NCI-H128 (cell line): Measurements from ENCODE around the gene C16orf92.

Source experiments
- DNase-seq: peaks from one replicate; lab custom pipeline; 2025; ENCODE audit not compliant: unreplicated experiment; lab: John Stamatoyannopoulos, UW

The C16orf92 gene, protein sequence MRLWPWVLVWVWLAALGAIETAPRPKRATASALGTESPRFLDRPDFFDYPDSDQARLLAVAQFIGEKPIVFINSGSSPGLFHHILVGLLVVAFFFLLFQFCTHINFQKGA

DNA sequence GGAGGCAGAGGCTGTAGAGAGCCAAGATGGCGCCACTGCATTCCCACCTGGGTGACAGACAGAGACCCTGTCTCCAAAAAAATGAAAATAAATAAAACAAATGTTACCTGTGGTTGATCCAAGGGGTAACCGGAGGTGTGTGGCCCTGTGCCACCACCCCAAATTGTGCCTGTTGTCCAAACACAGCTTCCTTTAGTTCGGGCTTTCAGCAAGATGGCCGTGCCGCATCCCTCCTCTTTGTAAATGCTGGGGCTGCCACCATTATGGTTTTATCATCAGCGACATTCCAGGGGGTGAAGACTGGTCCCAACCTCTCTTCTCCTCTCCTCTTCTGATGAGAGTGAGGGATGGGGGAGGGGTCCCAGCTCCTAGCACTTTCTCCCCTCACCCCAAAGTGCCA is at the start of gene C16orf92:
Gene C16orf92 (plus strand): TSS at position 312 of the 400 bp plus-strand sequence. CDS start 143 bp downstream, outside the sequence.
- no peak for DNase-seq

DNA sequence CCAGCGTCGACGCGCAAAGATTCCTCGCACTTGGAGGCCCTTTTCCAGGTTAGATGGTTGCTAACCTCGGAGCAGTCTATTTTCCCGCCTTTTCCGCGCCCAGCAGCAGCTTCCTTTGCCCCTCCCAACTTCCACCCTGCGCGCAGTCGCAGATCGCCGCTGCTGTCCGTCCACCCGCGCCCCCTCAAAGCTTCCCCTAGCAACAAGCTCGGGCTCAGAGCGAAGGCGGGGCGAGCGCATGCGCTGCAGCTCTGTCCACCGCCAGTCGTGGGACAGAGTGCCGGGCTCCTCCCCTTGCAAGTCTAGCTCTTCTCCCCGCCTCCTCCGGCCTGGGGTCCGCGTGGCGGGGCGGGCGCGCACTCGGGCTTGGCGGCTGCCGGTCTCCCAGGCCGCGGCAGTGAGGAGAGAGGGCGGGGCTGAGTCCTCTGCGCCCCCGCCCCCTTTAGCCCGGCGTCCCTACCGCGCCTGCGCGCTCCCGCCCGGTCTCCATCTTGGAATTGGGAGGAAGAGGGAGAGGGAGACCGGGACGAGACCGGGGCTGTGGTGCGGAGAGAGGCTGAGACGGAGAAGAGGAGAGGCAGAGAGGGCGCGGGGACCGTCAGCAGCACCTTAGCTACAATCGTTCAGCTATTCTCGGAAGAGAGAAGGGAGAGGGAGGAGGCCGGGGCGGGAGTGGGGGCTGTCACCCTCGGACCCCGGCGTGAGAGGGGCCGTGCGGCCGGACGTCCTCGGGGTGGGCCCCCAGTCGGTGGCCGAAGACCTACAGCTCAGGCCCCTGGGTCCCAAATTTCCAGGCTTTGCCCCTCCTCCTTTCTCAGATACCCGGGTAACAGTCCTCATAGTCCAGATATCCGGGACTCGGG is 49.4 kb upstream of the C16orf92 start, which contains the start of gene TAOK2:
Gene TAOK2 (plus strand): TSS at position 485 of the 863 bp plus-strand sequence. CDS start 3,905 bp downstream, outside the sequence.
- peak; percentile 88 for DNase-seq

DNA sequence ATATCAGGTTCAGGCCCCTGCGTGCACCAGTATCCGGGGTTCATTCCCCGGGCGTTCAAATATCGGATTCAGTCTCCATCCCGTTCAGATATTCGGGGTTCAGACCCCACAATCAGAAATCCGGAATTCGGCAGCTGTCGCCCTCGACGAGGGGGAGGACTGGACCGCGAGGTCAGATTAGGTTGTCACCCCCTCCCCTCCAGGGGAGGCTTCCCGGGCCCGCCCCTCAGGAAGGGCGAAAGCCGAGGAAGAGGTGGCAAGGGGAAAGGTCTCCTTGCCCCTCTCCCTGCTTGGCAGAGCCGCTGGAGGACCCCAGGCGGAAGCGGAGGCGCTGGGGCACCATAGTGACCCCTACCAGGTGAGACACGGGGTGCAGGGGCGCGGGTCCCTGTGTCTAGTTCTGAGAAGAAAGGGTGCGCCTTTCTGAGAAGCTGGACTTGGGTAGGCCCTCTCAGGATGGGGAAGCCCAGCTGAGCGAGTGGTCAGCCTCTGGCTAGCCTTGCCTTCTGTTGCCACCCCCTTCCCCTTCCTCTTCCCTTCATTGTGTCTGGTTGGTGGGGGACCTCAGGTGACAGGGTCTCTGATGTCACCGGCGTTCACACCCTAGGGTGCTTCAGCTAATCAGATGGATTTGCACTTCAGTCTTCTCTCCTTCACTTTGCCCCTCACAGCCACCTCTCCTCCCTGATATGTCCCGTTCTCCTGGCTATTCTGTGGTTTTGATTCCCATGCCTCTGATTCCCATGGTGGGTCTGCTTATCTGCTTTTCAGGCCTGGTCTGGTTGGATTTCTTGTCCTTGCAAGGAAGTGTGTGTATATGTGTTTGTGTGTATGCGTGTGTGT is 48.5 kb upstream of the C16orf92 start:
- DNase-seq = no peak

DNA sequence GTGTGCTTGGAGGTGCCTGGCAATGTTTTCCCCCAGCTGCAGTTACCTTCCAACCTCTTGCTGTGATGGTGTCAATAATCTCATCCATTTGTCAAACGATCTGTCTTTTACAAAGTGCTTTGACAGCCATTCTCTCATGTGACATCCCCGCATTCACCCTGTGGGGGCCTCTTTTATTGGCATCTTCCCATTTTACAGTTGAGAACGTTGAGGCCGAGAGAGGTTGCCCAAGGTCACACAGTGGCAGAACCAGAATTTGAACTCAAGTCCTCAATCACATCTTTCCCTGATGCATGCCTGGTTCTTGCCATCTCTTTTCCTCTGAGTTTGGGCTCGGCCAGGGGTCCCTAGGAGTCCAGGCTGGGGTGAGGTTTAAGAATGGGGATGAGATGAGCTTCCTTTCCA is 47.9 kb upstream of the C16orf92 start:
- no peak for DNase-seq

DNA sequence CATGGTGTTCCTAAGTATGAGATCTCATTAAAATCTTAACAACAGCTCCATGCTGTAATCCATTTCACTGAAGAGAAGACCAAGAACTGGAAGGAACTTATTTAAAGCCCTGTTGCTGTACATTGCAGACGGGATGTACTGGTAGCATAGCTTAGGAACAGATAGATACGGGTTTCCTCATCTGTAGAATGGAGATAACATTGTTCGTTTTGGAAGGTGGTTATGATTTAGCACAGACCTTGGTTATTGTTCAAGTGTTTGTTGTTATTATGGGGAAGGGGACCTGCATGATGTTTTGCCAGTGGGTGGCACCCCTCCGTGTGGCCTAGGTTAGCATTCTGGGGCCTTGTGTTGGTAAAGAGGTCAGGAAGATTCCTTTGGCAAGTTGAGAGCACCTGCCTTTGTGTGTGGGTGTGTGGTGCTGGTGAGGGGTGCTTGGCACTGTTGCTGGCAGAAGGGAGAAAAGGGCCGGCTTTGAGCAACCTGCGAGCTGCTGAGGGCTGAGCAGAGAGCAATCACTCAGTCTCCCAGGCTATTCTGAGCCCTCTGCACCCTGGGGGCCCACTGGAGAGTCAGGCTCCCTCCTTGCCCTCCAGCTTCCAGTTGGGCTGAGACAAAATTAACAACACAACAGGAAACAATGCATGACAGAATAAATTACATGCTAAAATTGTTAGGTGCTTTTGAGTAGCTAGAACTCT is 47.0 kb upstream of the C16orf92 start:
- DNase-seq = no peak

DNA sequence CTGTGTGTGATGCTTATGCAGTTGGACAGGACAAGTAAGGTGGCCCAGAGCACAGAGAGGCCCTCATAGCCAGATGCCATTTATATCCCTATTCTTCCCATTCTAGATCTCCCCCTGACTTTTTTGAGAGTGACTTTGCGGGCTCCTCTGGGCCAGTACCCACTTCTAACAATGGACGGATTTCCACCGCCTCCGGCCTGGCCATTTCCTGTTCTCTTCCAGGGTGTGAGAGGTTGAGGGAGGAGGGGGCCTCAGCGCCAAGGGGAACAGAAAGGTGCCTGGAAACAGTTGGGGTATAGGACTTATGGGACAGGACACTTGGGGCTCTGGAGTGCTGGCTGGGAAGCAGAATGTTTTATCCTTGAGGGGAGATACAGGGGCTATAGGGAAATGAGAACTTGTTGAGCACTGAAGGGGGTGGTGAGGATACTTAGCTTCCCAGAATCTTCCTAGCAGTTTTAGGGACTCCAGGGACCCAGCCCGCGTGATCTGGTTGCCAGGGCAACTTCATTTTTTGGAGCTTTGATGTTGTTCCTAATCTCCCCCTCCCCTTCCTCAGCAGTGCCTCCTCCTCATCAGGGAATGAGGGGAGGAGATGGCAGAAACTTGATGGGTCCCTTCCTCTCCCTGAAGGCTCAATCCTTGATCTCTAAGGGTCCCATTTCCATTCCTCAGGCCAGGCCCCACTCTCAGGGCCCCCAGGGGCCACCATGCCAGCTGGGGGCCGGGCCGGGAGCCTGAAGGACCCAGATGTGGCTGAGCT is 45.8 kb upstream of the C16orf92 start:
- no peak for DNase-seq

DNA sequence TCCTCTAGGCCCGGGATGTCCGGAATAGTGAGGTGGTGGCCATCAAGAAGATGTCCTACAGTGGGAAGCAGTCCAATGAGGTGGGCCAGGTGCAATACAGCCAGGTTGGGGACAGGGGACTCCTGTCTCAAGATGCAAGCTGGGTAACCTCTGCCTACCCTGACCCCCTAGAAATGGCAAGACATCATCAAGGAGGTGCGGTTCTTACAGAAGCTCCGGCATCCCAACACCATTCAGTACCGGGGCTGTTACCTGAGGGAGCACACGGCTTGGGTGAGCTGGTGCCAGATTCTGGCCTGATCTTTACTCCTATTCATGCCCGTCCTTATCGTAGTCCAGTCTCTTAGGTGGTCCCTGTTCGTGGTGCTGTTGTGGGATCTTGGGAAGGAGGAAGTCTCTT is 44.9 kb upstream of the C16orf92 start:
- DNase-seq = no peak

DNA sequence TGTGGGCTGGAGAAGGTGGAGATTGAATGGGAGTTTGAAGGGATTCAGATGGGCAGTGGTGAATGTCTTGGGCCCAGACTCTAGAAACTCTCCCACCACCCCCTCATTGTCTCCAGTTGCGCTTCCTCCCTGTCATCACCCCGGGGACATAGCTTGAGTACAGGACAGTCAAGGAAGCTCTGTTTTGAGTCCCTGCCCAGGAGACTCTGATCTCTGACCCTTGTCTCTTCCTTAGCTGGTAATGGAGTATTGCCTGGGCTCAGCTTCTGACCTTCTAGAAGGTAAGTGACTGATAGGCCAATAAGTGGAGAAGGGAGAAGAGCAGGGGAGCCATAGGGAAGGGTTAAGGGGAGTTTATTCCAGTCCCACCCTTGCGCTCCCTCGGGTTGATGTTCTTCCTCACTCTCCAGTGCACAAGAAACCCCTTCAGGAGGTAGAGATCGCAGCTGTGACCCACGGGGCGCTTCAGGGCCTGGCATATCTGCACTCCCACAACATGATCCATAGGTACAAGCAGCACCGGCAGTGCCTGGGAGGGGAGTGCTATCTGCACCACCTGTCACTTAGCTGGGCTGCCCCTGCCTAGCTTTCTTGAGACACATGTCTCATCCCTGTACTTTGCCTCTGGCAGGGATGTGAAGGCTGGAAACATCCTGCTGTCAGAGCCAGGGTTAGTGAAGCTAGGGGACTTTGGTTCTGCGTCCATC is 44.3 kb upstream of the C16orf92 start:
- DNase-seq = no peak

DNA sequence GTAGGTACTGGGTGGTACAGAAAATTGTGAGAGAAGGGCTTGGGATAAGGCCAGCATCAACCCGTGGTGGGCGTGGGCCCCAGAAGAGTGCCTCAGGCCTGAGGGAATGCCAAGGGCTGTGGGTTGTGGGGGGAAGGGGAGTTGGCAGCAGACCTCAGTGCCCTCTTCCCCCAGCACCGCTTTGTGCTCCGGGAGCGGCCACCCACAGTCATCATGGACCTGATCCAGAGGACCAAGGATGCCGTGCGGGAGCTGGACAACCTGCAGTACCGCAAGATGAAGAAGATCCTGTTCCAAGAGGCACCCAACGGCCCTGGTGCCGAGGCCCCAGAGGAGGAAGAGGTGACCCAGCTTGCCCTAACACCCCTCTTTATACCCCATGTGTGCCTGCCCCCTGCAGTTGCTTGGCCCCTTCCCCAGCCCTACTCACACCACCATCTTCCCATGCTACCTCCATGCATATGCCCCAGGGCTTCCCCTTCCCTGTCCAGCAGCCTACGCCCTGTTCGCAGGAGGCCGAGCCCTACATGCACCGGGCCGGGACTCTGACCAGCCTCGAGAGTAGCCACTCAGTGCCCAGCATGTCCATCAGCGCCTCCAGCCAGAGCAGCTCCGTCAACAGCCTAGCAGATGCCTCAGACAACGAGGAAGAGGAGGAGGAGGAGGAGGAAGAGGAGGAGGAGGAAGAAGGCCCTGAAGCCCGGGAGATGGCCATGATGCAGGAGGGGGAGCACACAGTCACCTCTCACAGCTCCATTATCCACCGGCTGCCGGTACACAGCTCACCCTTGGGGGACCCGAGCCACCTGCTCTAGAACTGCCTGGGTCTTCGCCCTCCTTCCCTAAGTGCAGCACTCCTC is 40.2 kb upstream of the C16orf92 start:
- DNase-seq = no peak

DNA sequence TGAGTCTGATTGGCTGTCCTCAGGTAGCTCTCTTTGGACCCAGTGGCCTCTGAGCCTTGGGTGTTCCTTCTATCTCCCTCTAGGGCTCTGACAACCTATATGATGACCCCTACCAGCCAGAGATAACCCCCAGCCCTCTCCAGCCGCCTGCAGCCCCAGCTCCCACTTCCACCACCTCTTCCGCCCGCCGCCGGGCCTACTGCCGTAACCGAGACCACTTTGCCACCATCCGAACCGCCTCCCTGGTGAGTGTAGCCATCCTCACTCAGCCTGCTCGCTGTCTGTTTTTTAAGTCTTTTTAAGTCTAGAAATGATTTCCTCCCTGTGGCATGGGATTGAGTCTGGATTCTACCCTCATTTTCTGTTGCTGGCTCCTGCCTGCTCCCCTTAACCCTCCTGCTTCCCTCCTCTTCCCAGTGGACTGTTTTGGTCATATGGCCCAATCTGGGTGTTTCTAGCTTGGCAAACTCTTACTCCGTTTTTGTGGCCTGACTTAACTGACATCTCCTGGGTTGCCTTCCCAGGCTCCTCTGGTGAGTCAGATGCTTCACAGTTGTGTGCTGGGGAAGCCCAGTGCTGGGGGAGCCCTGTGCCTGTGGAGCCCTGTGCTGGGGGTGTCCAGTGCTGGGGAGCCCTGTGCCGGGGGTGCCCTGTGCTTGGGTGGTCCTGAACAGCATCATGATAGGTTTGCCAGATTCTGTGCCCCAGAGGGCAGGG is 39.4 kb upstream of the C16orf92 start:
- no peak for DNase-seq

DNA sequence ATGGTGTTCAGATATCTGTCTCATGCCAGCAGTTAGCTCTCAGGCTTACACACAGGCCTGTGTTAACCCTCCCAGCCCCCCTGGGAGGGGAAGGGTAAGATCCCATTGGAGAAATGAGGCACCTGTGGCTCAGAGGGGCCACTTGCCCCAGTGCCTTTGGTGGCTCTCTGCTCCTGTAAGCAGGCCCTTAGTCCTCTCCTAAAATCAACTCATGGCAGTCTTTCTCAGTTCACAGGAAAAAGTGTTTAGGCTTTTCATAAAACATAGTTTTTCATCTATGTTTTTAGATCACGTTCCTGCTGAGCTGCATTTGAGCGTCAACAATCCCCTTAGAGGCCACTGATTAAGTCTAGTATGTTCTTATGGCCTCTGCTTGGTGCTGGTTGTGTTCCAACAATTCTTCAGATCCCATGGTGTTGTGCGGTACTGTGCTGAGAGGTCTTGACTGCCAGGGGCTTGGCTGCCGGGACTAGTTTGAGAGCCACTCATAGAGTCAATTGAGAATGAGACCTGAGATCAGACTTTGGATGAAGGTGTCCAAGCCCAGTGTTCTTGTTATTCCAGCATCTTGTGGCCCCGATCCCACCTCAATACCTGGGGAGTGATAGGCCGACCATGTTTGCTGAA is 38.7 kb upstream of the C16orf92 start:
- DNase-seq = no peak

DNA sequence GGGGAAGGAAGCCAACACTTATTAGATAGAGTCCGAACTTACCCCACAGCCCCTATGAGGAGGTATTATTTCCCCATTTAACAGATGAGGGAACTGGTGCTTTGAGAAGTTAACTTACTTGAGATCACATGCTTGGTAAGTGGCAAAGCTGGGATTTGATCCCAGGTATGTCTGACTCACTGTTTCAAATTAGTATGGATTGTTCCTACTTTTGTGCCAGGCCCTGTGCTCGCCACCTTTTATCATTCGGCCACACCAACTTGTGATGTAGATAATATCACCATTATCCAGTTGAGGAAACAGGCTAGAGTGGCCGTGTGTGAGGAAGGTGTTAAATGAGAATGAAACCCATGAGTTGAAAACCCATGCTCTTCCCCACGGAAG is 38.2 kb upstream of the C16orf92 start:
- DNase-seq = no peak

DNA sequence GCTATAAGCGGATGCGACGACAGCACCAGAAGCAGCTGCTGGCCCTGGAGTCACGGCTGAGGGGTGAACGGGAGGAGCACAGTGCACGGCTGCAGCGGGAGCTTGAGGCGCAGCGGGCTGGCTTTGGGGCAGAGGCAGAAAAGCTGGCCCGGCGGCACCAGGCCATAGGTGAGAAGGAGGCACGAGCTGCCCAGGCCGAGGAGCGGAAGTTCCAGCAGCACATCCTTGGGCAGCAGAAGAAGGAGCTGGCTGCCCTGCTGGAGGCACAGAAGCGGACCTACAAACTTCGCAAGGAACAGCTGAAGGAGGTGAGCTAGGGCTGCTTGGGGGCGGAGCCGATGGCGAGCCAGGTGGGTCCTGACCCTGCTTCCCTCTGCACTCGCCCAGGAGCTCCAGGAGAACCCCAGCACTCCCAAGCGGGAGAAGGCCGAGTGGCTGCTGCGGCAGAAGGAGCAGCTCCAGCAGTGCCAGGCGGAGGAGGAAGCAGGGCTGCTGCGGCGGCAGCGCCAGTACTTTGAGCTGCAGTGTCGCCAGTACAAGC is 37.7 kb upstream of the C16orf92 start:
- DNase-seq = no peak

DNA sequence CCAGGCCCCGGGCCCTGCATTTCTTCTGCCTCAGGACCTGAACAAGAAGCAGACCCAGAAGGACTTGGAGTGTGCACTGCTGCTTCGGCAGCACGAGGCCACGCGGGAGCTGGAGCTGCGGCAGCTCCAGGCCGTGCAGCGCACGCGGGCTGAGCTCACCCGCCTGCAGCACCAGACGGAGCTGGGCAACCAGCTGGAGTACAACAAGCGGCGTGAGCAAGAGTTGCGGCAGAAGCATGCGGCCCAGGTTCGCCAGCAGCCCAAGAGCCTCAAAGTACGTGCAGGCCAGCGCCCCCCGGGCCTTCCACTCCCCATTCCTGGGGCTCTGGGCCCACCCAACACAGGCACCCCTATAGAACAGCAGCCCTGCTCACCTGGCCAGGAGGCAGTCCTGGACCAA is 36.8 kb upstream of the C16orf92 start:
- DNase-seq = no peak

DNA sequence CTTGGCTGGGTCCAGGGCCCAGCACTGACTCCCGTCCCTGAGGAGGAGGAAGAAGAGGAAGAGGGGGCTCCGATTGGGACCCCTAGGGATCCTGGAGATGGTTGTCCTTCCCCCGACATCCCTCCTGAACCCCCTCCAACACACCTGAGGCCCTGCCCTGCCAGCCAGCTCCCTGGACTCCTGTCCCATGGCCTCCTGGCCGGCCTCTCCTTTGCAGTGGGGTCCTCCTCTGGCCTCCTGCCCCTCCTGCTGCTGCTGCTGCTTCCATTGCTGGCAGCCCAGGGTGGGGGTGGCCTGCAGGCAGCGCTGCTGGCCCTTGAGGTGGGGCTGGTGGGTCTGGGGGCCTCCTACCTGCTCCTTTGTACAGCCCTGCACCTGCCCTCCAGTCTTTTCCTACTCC is 36.1 kb upstream of the C16orf92 start:
- no peak for DNase-seq

DNA sequence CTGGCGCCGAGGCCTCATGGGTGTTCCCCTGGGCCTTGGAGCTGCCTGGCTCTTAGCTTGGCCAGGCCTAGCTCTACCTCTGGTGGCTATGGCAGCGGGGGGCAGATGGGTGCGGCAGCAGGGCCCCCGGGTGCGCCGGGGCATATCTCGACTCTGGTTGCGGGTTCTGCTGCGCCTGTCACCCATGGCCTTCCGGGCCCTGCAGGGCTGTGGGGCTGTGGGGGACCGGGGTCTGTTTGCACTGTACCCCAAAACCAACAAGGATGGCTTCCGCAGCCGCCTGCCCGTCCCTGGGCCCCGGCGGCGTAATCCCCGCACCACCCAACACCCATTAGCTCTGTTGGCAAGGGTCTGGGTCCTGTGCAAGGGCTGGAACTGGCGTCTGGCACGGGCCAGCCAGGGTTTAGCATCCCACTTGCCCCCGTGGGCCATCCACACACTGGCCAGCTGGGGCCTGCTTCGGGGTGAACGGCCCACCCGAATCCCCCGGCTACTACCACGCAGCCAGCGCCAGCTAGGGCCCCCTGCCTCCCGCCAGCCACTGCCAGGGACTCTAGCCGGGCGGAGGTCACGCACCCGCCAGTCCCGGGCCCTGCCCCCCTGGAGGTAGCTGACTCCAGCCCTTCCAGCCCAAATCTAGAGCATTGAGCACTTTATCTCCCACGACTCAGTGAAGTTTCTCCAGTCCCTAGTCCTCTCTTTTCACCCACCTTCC is 35.5 kb upstream of the C16orf92 start:
- no peak for DNase-seq
